ENCODE measurements around the gene RSPRY1.

GRCh38 chr16:57245472-57246113 lies 59.5 kb downstream of the RSPRY1 start:
- no peak for TF ChIP-seq POLR2A (IDR thresholded peaks at IDR 0.05)
- TF ChIP-seq CTCF (IDR thresholded peaks at IDR 0.05) = no peak
